GM10847 (cell line): ENCODE results near the gene ZNF487.
A peak's percentile ranks its signal among the peaks of the same experiment; 100 is the strongest.

Experiments
- POLR2A ChIP-seq: IDR thresholded peaks from 2 replicates; pipeline ENCODE4 v1.6.1; 2011; ENCODE audit not compliant: insufficient read length; ENCODE audit errors: extremely low read depth

Gene ZNF487

DNA sequence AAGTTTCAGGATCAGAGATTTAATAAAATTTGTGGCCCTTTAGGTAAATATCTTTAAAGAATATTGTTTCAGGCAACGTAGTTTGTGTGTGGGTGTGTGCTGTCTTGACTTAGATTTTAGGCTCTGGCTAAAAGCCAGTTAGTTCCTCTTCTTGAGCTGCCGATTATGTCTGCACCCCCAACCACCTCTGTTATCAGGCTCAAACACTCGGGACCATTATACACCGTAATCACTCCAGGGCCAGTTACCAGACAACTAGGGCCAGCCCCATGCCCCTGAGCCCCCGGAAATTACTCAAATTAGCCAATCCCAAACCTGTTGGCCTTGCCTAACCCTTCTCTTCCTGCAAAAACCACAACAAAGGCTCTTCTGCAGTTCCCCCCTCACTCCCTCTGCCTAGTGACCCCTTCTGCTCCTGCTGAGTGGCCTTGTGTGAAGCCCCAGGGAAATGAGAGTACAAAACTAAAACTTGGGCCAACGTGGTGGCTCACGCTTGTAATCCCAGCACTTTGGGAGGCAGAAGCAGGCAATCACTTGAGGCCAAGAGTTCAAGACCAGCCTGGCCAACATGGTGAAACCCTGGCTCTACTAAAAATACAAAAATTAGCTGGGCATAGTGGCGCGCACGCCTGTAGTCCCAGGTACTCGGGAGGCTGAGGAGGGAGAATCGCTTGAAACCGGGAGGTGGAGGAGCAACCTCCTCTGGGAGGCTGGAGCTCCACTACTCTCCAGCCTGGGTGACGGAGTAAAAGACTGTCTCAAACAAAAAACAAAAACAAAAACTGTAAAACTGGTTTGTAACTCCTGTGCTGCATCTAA lies 18.8 kb upstream of the ZNF487 start:
- no peak for TF ChIP-seq POLR2A

DNA sequence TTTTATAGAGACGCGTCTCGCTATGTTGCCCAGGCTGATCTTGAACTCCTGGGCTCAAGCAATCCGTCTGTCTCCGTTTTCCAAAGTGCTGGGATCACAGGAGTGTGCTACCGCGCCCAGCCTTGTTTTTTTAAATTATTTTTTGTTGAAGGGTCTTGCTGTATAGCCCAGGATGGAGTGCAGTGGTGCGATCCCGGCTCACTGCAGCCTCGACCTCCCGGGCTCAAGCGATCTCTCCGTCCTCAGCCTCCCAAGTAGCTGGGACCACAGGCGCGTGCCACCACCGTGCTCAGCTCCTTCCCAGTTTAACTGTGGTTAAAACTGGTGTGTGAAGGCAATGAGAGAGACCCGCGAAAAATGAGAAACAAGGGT lies 16.9 kb upstream of the ZNF487 start:
- TF ChIP-seq POLR2A: no peak

DNA sequence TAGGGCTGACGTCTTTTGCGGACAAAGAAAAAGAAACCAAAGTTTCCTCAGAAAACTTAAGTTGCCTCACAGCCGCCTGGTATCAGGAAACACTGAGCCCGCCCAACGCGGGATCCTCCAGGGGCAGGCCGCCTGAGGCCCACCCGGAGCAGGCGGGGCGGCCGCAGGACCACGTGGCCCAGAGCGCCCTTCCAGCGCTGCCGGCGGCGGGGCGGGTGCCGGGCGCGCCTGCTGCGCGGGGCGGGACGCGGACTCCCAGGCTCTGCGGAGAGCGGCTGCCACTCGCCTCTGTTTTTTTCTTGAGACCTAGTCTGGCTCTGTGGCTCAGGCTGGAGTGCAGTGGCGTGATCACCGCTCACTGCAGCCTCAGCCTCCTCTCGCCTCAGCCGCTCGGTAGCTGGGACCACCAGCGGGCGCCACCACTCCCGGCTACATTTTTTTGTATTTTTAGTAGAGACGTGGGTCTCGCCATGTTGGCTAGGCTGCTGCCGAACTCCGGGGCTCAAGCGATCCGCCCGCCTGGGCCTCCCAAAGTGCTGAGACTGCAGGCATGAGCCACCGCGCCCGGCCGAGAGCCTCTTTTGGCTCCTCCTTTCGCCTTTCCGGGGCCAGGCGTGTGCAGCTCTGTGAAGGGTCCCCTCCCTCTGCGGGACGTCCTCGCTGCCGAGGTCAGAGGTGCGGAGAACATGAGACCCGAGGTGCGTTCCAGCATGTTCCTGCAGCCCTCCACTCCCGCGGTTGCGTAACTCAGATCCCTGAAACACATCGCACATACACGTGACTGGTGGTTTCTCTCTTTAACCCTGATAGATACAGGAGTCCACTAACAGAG lies 16.3 kb upstream of the ZNF487 start:
- TF ChIP-seq POLR2A: peak; percentile 49

DNA sequence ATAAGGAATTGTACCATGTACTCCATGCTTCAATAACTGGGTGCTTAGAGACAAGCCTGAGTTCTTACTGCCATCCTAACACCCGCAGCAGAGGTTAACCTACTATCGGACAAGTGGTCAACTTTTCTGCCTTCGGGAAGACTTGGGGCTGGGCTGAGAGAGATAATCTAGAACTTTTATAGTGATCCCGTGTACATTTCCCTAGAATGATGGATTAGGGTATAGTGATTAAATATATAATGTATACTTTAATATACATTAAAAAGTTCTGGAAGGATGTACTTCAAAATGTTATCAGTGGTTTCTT lies 15.8 kb upstream of the ZNF487 start:
- no peak for TF ChIP-seq POLR2A

DNA sequence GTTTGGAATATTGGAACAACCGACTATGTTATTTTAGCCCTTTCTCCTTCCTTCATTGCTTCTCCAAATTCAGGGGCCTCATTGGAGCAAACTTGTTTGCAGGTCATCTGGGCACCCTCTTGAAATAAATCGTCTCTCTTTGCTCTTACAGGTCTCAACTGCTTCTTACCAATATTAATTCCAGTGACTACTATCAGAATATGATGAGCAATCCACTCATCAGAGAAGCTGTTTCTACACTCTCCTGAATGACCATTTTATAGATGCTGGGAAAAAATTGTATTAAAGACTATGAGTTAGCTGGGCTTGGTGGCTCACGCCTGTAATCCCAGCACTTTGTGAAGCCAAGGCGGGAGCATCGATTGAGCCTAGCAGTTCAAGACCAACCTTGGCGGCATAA lies 15.4 kb upstream of the ZNF487 start:
- TF ChIP-seq POLR2A: no peak

DNA sequence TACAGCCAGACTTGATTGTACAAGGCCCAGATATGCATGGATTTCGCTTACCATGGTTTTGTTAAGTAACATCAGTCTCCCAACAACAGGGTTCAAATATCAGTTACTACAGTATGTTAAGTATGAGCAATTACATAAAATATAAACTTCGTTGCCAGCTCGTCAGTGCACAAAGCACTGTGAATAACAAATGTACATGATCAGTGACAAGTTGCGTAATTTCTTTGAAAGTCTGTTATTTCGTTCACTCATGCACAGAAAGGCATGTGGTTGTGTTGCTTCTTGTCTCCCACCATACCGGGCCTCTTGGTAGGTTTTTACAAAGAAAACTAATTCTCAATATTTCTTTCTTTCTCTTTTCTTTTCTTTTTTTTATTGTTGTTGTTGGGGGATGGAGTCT lies 12.5 kb upstream of the ZNF487 start:
- no peak for TF ChIP-seq POLR2A

DNA sequence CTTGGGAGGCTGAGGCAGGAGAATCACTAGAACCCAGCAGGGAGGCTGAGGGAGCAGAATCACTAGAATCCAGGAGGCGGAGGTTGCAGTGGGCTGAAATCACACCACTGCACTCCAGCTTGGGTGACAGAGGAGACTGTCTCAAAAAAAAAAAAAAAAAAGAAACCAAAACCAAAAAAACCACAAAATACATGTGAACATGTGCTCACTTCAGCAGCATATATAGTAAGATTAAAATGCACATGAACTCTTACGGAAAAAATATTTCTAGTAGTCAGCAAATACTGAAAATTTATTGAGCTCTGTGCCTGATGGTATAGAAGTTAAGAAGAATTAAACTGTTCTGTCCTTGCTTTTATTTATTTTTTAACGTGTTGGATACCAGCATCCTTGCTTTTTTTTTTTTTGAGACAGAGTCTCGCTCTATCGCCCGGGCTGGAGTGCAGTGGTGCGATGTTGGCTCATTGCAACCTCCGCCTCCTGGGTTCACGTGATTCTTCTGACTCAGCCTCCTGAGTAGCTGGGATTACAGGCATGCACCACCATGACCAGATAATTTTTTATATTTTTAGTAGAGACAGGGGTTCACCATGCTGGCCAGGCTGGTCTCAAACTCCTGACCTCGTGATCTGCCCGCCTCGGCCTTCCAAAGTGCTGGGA lies 9.6 kb upstream of the ZNF487 start:
- TF ChIP-seq POLR2A: no peak

DNA sequence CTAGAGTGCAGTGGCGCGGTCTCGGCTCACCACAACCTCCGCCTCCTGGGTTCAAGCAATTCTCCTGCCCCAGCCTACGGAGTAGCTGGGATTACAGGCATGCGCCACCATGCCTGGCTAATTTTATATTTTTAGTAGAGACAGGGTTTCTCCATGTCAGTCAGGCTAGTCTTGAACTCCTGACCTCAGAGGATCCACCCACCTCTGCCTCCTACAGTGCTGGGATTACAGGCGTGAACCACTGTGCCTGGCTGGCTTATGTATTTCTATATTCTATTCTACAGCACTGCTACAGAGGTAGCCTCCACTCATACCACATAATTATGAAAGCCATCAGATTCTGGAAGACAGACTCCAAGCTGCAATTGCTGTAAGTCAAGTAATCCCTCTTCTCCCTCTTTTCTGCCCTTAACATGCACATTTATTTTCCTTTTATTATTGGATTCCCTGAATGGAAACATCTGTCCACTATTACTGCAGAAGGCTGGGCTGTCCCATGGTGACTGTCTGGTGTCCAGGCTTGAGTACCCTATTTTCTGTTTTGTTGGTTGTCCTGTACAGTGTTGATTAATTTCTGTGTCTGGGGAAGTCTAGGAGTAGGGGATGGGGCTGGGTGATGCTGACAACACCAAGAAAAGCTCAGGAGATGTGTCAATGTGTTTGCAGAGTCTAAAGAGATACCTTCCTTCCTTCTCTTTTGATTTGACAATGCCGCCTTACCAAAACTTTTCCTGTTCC lies 5.8 kb upstream of the ZNF487 start:
- no peak for TF ChIP-seq POLR2A

DNA sequence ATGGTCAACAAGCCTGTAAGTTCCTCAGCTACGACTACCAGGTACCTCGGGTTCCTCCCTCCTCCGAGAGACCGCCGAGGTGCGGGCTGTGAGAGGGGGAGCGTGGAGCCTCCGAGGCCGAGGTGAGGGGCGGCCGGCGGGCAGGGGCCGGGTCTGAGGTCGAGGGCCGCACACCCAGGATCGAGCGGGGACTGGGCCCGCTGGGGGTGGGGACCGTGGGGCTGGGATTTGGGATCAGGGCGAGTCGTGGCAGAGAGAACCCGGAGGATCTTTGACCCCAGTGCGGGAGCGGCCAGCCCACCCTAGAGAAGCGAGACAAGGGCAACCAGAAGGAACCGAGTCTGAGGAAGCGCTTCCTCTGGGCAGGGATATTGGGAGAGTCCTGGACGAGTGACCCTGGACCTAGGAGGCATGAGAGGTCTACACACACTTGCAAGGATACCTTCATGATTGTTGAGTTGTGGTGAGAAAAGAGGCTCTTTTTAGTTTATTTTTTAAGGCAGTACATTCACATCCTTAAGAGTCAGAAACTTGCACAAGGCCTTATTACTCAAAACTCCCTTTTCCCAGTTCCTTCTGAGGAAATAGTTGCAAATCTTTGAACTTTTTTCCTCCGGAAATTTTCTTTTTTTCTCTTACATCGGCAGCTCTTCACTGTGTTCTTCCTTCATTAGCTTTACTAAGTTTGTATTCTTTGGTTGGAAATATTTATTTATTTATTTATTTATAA lies 395 bp downstream of the ZNF487 start:
- TF ChIP-seq POLR2A: no peak

DNA sequence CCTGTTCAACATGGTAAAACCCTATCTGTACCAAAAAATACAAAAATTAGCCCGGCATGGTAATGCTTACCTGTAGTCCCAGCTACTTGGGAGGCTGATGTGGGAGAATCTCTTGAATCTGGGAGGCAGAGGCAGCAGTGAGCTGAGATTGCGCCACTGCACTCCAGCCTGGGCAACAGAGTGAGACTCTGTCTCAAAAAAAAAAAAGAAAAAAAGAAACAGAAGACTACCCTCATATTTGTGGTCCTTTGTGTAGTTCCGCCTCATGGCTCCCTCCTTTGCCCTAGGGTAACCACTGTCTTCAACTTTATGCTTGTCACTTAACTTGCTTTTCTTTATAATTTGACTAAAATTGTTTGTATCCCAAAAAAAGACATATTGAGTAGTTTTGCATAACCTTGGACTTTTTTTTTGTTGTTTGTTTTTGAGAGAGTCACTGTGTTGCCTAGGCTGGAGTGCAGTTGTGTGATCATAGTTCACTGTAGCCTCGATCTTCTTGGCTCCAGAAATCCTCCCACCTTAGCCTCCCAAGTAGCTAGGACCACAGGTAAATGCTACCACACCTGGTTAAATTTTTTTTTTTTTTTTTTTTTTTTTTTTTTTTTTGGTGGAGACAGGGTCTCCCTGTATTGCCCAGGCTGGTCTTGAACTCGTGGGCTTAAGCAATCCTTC lies 3.7 kb downstream of the ZNF487 start:
- no peak for TF ChIP-seq POLR2A

DNA sequence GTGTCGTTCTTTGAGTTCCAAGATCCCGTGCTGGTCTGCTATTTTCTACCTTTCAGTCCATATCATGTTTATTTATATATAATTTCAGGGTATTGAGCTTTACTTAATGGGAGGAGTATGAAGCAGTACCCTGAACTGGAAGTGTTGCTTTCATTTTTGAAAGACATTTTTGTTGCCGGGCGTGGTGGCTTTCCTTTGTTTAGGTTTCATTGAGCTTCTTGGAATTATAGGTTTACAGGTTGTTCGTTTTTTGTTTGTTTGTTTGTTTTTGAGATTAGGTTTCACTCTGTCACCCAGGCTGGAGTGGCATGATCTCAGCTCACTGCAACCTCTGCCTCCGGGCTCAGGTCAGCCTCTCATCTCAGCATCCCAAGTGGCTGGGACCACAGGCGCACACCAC lies 7.4 kb downstream of the ZNF487 start:
- no peak for TF ChIP-seq POLR2A

DNA sequence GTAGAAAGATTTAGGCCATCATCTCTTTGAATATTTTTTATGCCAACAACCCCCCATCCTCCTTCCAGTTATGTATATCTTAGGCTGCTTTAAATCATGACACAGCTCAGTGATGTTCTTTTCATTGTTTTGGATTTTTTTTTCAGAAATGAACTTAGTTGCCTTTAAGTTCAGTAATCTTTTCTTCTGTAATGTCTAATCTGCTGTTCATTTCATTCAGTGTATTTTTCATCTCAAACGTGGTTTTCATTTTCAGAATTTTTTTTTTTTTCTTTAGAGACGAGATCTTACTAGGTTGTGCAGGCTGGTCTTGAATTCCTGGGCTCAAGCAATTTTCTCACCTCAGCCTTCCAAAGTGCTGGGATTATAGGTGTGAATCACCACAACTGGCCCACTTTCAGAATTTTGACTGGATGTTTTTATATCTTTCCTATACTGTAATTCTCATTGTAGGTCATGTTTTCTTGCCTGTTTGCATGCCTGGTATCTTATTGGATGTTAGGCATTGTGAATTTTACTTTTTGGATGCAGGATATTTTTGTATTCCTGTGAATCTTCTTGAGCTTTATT lies 8.1 kb downstream of the ZNF487 start:
- TF ChIP-seq POLR2A: no peak

DNA sequence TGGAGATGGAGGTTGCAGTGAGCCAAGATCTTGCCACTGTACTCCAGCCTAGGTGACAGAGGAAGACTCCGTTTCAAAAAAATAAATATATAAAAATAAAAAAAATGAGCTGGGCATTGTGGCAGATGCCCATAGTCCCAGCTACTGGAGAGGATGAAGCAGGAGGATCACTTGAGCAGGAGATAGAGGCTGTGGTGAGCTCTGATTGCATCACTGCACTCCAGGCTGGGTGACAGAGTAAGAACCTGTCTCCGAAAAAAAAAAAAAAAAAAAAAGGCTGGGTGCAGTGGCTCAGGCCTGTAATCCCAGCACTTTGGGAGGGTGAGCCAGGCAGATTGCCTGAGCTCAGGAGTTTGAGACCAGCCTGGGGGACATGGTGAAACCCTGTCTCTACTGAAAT lies 11.8 kb downstream of the ZNF487 start:
- no peak for TF ChIP-seq POLR2A

DNA sequence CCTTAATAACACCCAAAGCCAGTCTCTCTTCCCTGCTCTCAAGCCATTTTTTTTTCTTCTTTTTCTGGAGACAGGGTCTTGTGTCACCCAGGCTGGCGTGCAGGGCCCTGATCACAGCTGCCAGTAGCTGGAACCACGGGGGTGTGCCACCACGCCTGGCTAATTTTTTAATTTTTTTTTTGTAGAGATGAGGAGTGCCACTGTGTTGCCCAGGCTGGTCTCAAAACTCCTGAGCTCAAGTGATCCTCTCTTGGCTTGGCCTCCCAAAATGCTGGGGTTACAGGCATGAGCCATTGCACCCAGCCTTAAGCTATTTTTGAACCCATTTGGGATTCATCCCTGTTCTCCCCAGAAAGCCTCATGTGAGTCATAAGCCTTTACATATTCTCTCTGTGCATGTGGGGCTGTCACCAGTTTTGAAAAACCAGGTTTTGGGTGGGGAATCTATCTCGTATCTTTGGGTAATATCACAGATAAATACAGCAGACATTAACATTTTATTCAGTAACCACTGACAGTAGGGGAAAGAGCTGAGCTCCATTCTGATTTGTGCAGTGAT lies 15.5 kb downstream of the ZNF487 start:
- no peak for TF ChIP-seq POLR2A
